ENCODE data around the gene BOLL. TPM values are rescaled to one million over a fixed set of nuclear protein-coding genes. Genes with fewer than 3 reads are reported as not detected.
A peak's percentile ranks its signal among the peaks of the same experiment; 100 is the strongest.

Gene BOLL
- total and polyA plus RNA-seq, 2 donors from 2014 or later: not detected

DNA sequence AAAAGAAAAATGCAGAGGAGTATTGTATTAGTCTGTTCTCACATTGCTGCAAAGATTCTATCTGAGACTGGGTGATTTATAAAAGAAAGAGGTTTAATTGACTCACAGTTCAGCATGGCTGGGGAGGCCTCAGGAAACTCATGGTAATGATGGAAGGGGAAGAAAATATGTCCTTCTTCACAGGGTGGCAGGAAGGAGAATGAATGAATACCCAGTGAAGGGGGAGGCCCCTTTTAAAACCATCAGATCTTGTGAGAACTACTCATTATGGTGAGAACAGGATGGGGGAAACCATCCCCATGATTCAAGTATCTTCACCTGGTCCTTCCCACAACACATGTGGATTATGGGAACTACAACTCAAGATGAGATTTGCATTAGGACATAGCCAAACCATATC lies 10.2 kb upstream of the BOLL start:
- H3K27me3 ChIP-seq (ENCODE audit: control insufficient read depth, insufficient read depth, low read length): no peaks in the 10 kb centered on the region
- DNase-seq (no peak), FAIRE-seq (no peak)
- H3K4me1 ChIP-seq (ENCODE audit: control insufficient read depth in 2 of 3, insufficient read depth in 2 of 3, low read depth in 1 of 3, low read length in 3 of 3): no peaks in the 10 kb centered on the region
- no peaks in the 10 kb centered on the region for H3K9me3 ChIP-seq (ENCODE audit: control insufficient read depth in 2 of 3, insufficient read depth in 1 of 3, low read length in 3 of 3)
- no peak overlapping the region for H3K27ac ChIP-seq (ENCODE audit: low read depth in 2 of 2, low read length in 2 of 2)
- no peak for TF ChIP-seq CTCF (IDR thresholded peaks at IDR 0.05; ENCODE audit: borderline replicate concordance, extremely low read depth, insufficient read depth)
- no peak overlapping the region for H3K4me3 ChIP-seq (ENCODE audit: low read length in 3 of 3)
- intact Hi-C loops (cut with DNase I): loop anchor here (10.0 kb wide), 1 partner anchor 500 kb away; no protein-coding TSS in a partner anchor
- H3K36me3 ChIP-seq (ENCODE audit: control insufficient read depth in 2 of 3, insufficient read depth in 3 of 3, low read length in 3 of 3): no peaks in the 10 kb centered on the region
- H3K9ac ChIP-seq (ENCODE audit: low read length in 3 of 3): no peak overlapping the region

DNA sequence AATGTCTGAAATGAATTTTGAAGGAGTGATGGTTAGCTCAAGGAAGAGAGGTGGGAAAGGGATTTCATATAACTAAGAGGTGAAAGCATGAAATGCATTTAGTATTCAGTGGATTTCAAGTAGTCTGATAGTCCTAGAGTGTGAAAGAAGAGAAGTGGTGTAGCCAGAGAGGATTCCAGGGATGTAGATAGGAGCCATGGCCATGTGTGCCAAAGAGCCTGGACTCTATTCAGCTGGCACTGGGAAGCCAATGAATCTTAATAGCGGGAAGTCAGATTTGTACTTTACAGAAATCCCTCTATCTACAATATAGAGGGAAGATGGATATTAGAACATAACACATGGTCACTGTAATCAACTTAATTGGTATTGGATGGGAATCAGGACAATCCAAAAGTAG lies 8.3 kb upstream of the BOLL start:
- H3K36me3 ChIP-seq (ENCODE audit: control insufficient read depth in 2 of 3, insufficient read depth in 3 of 3, low read length in 3 of 3): no peaks in the 10 kb centered on the region
- H3K9me3 ChIP-seq (ENCODE audit: control insufficient read depth in 2 of 3, insufficient read depth in 1 of 3, low read length in 3 of 3): no peaks in the 10 kb centered on the region
- H3K4me1 ChIP-seq (ENCODE audit: control insufficient read depth in 2 of 3, insufficient read depth in 2 of 3, low read depth in 1 of 3, low read length in 3 of 3): no peaks in the 10 kb centered on the region
- intact Hi-C loops (cut with DNase I): loop anchor here (10.0 kb wide), 1 partner anchor 501 kb away; no protein-coding TSS in a partner anchor
- no peak overlapping the region for H3K9ac ChIP-seq (ENCODE audit: low read length in 3 of 3)
- no peak for TF ChIP-seq CTCF (IDR thresholded peaks at IDR 0.05; ENCODE audit: borderline replicate concordance, extremely low read depth, insufficient read depth)
- no peak overlapping the region for H3K4me3 ChIP-seq (ENCODE audit: low read length in 3 of 3)
- H3K27me3 ChIP-seq (ENCODE audit: control insufficient read depth, insufficient read depth, low read length): no peaks in the 10 kb centered on the region
- DNase-seq: no peak
- H3K27ac ChIP-seq (ENCODE audit: low read depth in 2 of 2, low read length in 2 of 2): no peak overlapping the region
- no peak for FAIRE-seq

DNA sequence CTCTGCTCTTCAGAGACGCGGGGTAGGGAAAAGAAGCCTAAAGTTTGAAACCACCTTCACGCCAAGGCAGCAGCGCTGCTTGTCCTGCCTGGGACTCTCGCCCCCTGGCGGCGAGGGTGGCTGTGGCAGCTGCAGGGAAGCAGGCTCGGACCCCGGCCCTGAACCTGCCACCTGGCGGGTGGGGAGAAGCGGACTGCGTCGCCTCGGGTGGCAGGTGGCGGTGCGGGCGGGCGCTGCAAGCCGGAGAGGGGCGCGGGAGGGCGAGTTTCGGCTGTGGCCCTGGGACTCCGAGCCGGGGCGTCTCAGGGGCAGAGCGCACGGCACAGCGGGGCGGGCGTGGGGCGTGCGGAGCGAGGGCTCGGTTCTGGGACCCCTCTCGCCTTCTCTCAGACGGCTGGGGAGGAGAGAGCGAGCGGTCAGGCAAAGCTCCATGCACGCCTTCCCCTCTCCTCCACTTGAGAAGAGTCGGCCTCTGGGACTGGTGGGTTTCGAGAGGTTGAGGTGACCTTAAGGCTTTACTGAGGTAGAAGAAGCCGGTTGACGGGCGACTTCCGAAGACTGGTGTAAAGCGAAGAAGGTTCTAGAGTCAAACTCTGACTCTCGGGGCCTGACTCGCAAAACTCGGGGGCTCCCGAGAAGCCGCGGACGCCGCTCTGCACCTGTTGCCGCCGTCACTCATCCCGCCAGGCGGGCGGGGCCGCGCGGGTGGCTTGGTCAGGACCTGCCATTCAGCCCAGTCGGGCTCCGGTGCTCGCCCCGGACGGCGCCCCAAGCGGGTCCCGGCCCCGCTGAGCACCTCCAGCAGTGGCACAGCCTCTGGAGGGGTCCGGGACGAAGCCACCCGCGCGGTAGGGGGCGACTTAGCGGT lies 1.1 kb upstream of the BOLL start:
- Histone ChIP-seq H3K27me3 (ENCODE audit: control insufficient read depth, insufficient read depth, low read length) (no peaks in the 10 kb centered on the region), H3K9me3 (ENCODE audit: control insufficient read depth in 2 of 3, insufficient read depth in 1 of 3, low read length in 3 of 3) (no peaks in the 10 kb centered on the region), H3K4me3 (ENCODE audit: low read length in 3 of 3) (peak overlapping the region in 2 of 3 donors; percentile 42 to 64), H3K9ac (ENCODE audit: low read length in 3 of 3) (no peak overlapping the region), H3K36me3 (ENCODE audit: control insufficient read depth in 2 of 3, insufficient read depth in 3 of 3, low read length in 3 of 3) (no peaks in the 10 kb centered on the region), H3K27ac (ENCODE audit: low read depth in 2 of 2, low read length in 2 of 2) (no peak overlapping the region), H3K4me1 (ENCODE audit: control insufficient read depth in 2 of 3, insufficient read depth in 2 of 3, low read depth in 1 of 3, low read length in 3 of 3) (peaks cover 0 to 4% (median 0%) of the 10 kb centered on the region in 3 donors)
- peak; percentile 48 for TF ChIP-seq CTCF (IDR thresholded peaks at IDR 0.05; ENCODE audit: borderline replicate concordance, extremely low read depth, insufficient read depth)
- FAIRE-seq (no peak), DNase-seq (peak; percentile 49 to 82 (median 65))
- intact Hi-C loops (cut with DNase I): no loop called here
